Mesenchymal stem cell (in vitro differentiated cells and primary cell): ENCODE measurements around the gene ATP8B1.

ENCODE experiments used
- DNase-seq: peaks from one replicate; pipeline ENCODE4 v3.0.0-alpha.2; 2013
- H2AFZ ChIP-seq: one replicate; pipeline ENCODE4 v1.6.1; 2013; ENCODE audit warnings: low read depth, mild to moderate bottlenecking, control low read depth, inconsistent platforms, low read length, moderate library complexity
- H2AK5ac ChIP-seq: 2 replicates; pipeline ENCODE4 v1.6.1; 2013; ENCODE audit warnings: low read length, moderate library complexity, mild to moderate bottlenecking, inconsistent platforms; ENCODE audit not compliant: severe bottlenecking
- H2BK120ac ChIP-seq: one replicate; pipeline ENCODE4 v1.6.1; 2013; ENCODE audit warnings: low read depth, mild to moderate bottlenecking, inconsistent platforms, low read length, moderate library complexity
- H2BK12ac ChIP-seq, 2 experiments: one replicate each; pipeline ENCODE4 v1.6.1; 2013; ENCODE audit warnings: inconsistent platforms in 2 of 2, low read length in 2 of 2, mild to moderate bottlenecking in 2 of 2, moderate library complexity in 2 of 2, control low read depth in 1 of 2
- H2BK15ac ChIP-seq: one replicate; pipeline ENCODE4 v1.6.1; 2013; ENCODE audit warnings: mild to moderate bottlenecking, low read depth, inconsistent platforms; ENCODE audit not compliant: poor library complexity, severe bottlenecking
- H2BK5ac ChIP-seq: 2 replicates; pipeline ENCODE4 v1.6.1; 2013; ENCODE audit warnings: low read depth, mild to moderate bottlenecking, low read length, control low read depth, inconsistent platforms; ENCODE audit not compliant: poor library complexity, severe bottlenecking
- H3K14ac ChIP-seq, 2 experiments: one replicate each; pipeline ENCODE4 v1.6.1; 2013; ENCODE audit warnings: inconsistent platforms in 2 of 2, low read length in 2 of 2, control low read depth in 1 of 2, mild to moderate bottlenecking in 1 of 2, moderate library complexity in 1 of 2
- H3K18ac ChIP-seq, 2 experiments: one replicate each; pipeline ENCODE4 v1.6.1; 2013; ENCODE audit warnings: inconsistent platforms in 2 of 2, low read length in 2 of 2, control low read depth in 1 of 2, low read depth in 1 of 2, mild to moderate bottlenecking in 1 of 2
- H3K23ac ChIP-seq, 2 experiments: one replicate each; pipeline ENCODE4 v1.6.1; 2013; ENCODE audit warnings: inconsistent platforms in 2 of 2, low read length in 2 of 2, mild to moderate bottlenecking in 2 of 2, moderate library complexity in 2 of 2, control low read depth in 1 of 2
- H3K27ac ChIP-seq: 2 replicates; pipeline ENCODE4 v1.5.1; 2013; ENCODE audit warnings: mild to moderate bottlenecking, moderate library complexity, low read length, control low read depth, inconsistent platforms; ENCODE audit not compliant: poor library complexity, severe bottlenecking
- H3K27me3 ChIP-seq, 2 experiments: 2 replicates each; pipeline versions ENCODE4 v1.6.1 to v1.7.0; 2013; ENCODE audit warnings: low read length in 2 of 2, mild to moderate bottlenecking in 2 of 2, moderate library complexity in 2 of 2, control low read depth in 1 of 2, inconsistent platforms in 1 of 2; ENCODE audit not compliant: control insufficient read depth in 1 of 2, insufficient read depth in 1 of 2
- H3K36me3 ChIP-seq, 2 experiments: 2 replicates each; pipeline versions ENCODE4 v1.6.1 to v1.7.0; 2013; ENCODE audit warnings: low read length in 2 of 2, control low read depth in 1 of 2, inconsistent platforms in 1 of 2, low read depth in 1 of 2, mild to moderate bottlenecking in 1 of 2; ENCODE audit not compliant: insufficient read depth in 2 of 2, control insufficient read depth in 1 of 2
- H3K4ac ChIP-seq, 2 experiments: one replicate each; pipeline ENCODE4 v1.6.1; 2013; ENCODE audit warnings: inconsistent platforms in 2 of 2, low read length in 2 of 2, mild to moderate bottlenecking in 2 of 2, moderate library complexity in 2 of 2, control low read depth in 1 of 2, low read depth in 1 of 2
- H3K4me1 ChIP-seq: 2 replicates; pipeline ENCODE4 v1.6.1; 2013; ENCODE audit warnings: low read depth, low read length, control low read depth; ENCODE audit not compliant: control insufficient read depth, insufficient read depth
- H3K4me2 ChIP-seq: 2 replicates; pipeline ENCODE4 v1.6.1; 2013; ENCODE audit warnings: low read length, mild to moderate bottlenecking, inconsistent platforms; ENCODE audit not compliant: poor library complexity, severe bottlenecking
- H3K4me3 ChIP-seq, 2 experiments: 2 replicates each; pipeline versions ENCODE4 v1.5.1 to v1.7.0; 2013; ENCODE audit warnings: low read length in 2 of 2, mild to moderate bottlenecking in 2 of 2, control low read depth in 1 of 2, low read depth in 1 of 2; ENCODE audit not compliant: insufficient read depth in 1 of 2
- H3K79me1 ChIP-seq: replicated peaks from 2 replicates; pipeline ENCODE4 v1.6.1; 2013; ENCODE audit warnings: mild to moderate bottlenecking, control low read depth, low read length, inconsistent platforms; ENCODE audit not compliant: poor library complexity, severe bottlenecking
- H3K9ac ChIP-seq: 2 replicates; pipeline ENCODE4 v1.7.0; 2013; ENCODE audit warnings: mild to moderate bottlenecking, low read length, moderate library complexity
- H3K9me3 ChIP-seq: 2 replicates; pipeline ENCODE4 v1.7.0; 2013; ENCODE audit warnings: mild to moderate bottlenecking, low read length; ENCODE audit not compliant: control insufficient read depth
- H4K8ac ChIP-seq: one replicate; pipeline ENCODE4 v1.6.1; 2013; ENCODE audit warnings: inconsistent platforms, mild to moderate bottlenecking, low read length, moderate library complexity
- H4K91ac ChIP-seq: one replicate; pipeline ENCODE4 v1.6.1; 2013; ENCODE audit warnings: mild to moderate bottlenecking, low read length, inconsistent platforms
- WGBS: methylation state at CpG from one replicate; pipeline ENCODE4 v1.1.7; 2013; ENCODE audit warnings: mixed read lengths; 5-methylcytosine and 5-hydroxymethylcytosine counted together

Gene ATP8B1

GRCh38 chr18:57657542-57657941, 145.6 kb downstream of the ATP8B1 start:
- Histone ChIP-seq H2AFZ (no peak overlapping the region), H3K14ac (no peak overlapping the region), H2BK5ac (no peak overlapping the region), H2BK12ac (no peak overlapping the region), H3K4ac (no peak overlapping the region), H2BK120ac (no peak overlapping the region), H3K4me1 (peaks cover 3% of the 10 kb centered on the region), H3K23ac (no peak overlapping the region), H3K18ac (no peak overlapping the region), H4K91ac (no peak overlapping the region), H3K9me3 (peaks cover 12% of the 10 kb centered on the region), H3K27me3 (no peaks in the 10 kb centered on the region), H4K8ac (no peak overlapping the region), H2AK5ac (no peak overlapping the region), H3K79me1 (peaks cover 16% of the 10 kb centered on the region), H2BK15ac (no peak overlapping the region), H3K4me2 (no peak overlapping the region), H3K27ac (no peak overlapping the region), H3K9ac (peak overlapping the region; percentile 76), H3K4me3 (no peak overlapping the region), H3K36me3 (peaks cover 34 to 76% of the 10 kb centered on the region in 2 experiments)
- 97% methylated on average over 1 of the region's 2 CpGs for WGBS
- no peak for DNase-seq

- H3K36me3 ChIP-seq, result peaks cover 33 to 79% of the 10 kb centered on the region in 2 experiments
- no peak overlapping the region for H2AFZ ChIP-seq
- H3K23ac ChIP-seq, result no peak overlapping the region
- H3K14ac ChIP-seq, result no peak overlapping the region
- peak overlapping the region in 1 of 2 experiments; percentile 38 for H3K4me3 ChIP-seq
- no peak overlapping the region for H2BK120ac ChIP-seq
- H2BK5ac ChIP-seq, result no peak overlapping the region
- H2BK12ac ChIP-seq, result no peak overlapping the region
- H2BK15ac ChIP-seq, result no peak overlapping the region
- H3K4me1 ChIP-seq, result no peaks in the 10 kb centered on the region
- H2AK5ac ChIP-seq, result no peak overlapping the region
- H3K79me1 ChIP-seq, result peaks cover 19% of the 10 kb centered on the region
- H3K9me3 ChIP-seq, result peaks cover 12% of the 10 kb centered on the region
- no peak for DNase-seq
- WGBS, result 100% methylated on average over 2 of the region's 2 CpGs
- no peak overlapping the region for H4K91ac ChIP-seq
- H3K27me3 ChIP-seq, result no peaks in the 10 kb centered on the region
- H3K9ac ChIP-seq, result no peak overlapping the region
- H4K8ac ChIP-seq, result no peak overlapping the region
- H3K4ac ChIP-seq, result no peak overlapping the region
- H3K18ac ChIP-seq, result no peak overlapping the region
- no peak overlapping the region for H3K27ac ChIP-seq
- no peak overlapping the region for H3K4me2 ChIP-seq
Observed at GRCh38 chr18:57655740-57656139, 147.4 kb downstream of the ATP8B1 start.

GRCh38 chr18:57651914-57652313, 151.2 kb downstream of the ATP8B1 start:
- H2BK5ac ChIP-seq, result no peak overlapping the region
- H3K14ac ChIP-seq, result no peak overlapping the region
- peaks cover 23% of the 10 kb centered on the region for H3K79me1 ChIP-seq
- H3K4me1 ChIP-seq, result peaks cover 2% of the 10 kb centered on the region
- no peak overlapping the region for H4K8ac ChIP-seq
- DNase-seq, result no peak
- peaks cover 43 to 74% of the 10 kb centered on the region in 2 experiments for H3K36me3 ChIP-seq
- H3K23ac ChIP-seq, result no peak overlapping the region
- H3K4me2 ChIP-seq, result no peak overlapping the region
- no peak overlapping the region for H3K27ac ChIP-seq
- H2BK15ac ChIP-seq, result no peak overlapping the region
- H3K4ac ChIP-seq, result no peak overlapping the region
- H4K91ac ChIP-seq, result no peak overlapping the region
- no peak overlapping the region for H3K9ac ChIP-seq
- peaks cover 12% of the 10 kb centered on the region for H3K9me3 ChIP-seq
- no peak overlapping the region for H2BK120ac ChIP-seq
- H3K4me3 ChIP-seq, result no peak overlapping the region
- H2AK5ac ChIP-seq, result no peak overlapping the region
- H3K27me3 ChIP-seq, result no peaks in the 10 kb centered on the region
- H2BK12ac ChIP-seq, result no peak overlapping the region
- no peak overlapping the region for H3K18ac ChIP-seq
- H2AFZ ChIP-seq, result no peak overlapping the region

- Histone ChIP-seq H3K4me3 (peak overlapping the region in 1 of 2 experiments; percentile 31), H4K91ac (no peak overlapping the region), H3K79me1 (peaks cover 21% of the 10 kb centered on the region), H3K9me3 (no peaks in the 10 kb centered on the region), H3K36me3 (peaks cover 36 to 68% of the 10 kb centered on the region in 2 experiments), H2AFZ (no peak overlapping the region), H3K23ac (no peak overlapping the region), H3K27ac (no peak overlapping the region), H4K8ac (no peak overlapping the region), H3K14ac (no peak overlapping the region), H3K4me2 (no peak overlapping the region), H2BK15ac (no peak overlapping the region), H3K18ac (no peak overlapping the region), H2AK5ac (no peak overlapping the region), H2BK5ac (no peak overlapping the region), H2BK12ac (no peak overlapping the region), H3K27me3 (no peaks in the 10 kb centered on the region), H3K4me1 (peaks cover 2% of the 10 kb centered on the region), H3K4ac (no peak overlapping the region), H2BK120ac (no peak overlapping the region), H3K9ac (peak overlapping the region; percentile 78)
- DNase-seq, result no peak
- 88% methylated on average over 9 of the region's 11 CpGs for WGBS
Observed at GRCh38 chr18:57649556-57650500, 153.3 kb downstream of the ATP8B1 start.
